ENCODE measurements around the gene BLOC1S4. TPM values are rescaled to one million over a fixed set of nuclear protein-coding genes. Genes with fewer than 3 reads are reported as not detected.

Gene BLOC1S4
- total and polyA plus RNA-seq, 7 donors, result 9.1 to 19.7 (median 13.2) TPM

GRCh38 chr4:6693231-6694176 is 22.5 kb upstream of the BLOC1S4 start, which contains the start of gene S100P:
Gene S100P (plus strand): TSS chr4:6693878. CDS start chr4:6693933, 55 bp downstream.
- intact Hi-C loops (cut with DNase I), result no loop called here
- TF ChIP-seq POLR2A (IDR thresholded peaks at IDR 0.05), result no peak
- no peak for TF ChIP-seq EP300 (IDR thresholded peaks at IDR 0.05)
- no peak for TF ChIP-seq POLR2AphosphoS5 (IDR thresholded peaks at IDR 0.05)
- no peak for TF ChIP-seq CTCF (IDR thresholded peaks at IDR 0.05)
- 65 to 78% methylated on average over 29 of the region's 29 CpGs for WGBS, 2 donors
- peaks cover 0 to 10% (median 9%) of the 10 kb centered on the region in 4 donors for H3K4me1 ChIP-seq
- H3K9me3 ChIP-seq, result no peaks in the 10 kb centered on the region
- H3K27me3 ChIP-seq, result no peaks in the 10 kb centered on the region
- no peak for DNase-seq
- H3K27ac ChIP-seq, result no peak within 1 kb of the TSS
- no peak within 1 kb of the TSS for H3K4me3 ChIP-seq
- no peaks in the 10 kb centered on the region for H3K36me3 ChIP-seq

GRCh38 chr4:6694177-6694901 is 21.6 kb upstream of the BLOC1S4 start:
- no peak for DNase-seq
- intact Hi-C loops (cut with DNase I), result no loop called here
- 76 to 88% methylated on average over 16 of the region's 16 CpGs for WGBS, 2 donors

GRCh38 chr4:6695660-6696610 is 20.0 kb upstream of the BLOC1S4 start:
- Histone ChIP-seq H3K27me3 (no peaks in the 10 kb centered on the region), H3K9me3 (no peaks in the 10 kb centered on the region), H3K36me3 (peaks cover 0 to 11% (median 0%) of the 10 kb centered on the region in 4 donors), H3K4me3 (no peak overlapping the region), H3K27ac (no peak overlapping the region), H3K4me1 (no peaks in the 10 kb centered on the region)
- TF ChIP-seq EP300 (IDR thresholded peaks at IDR 0.05) (no peak), POLR2A (IDR thresholded peaks at IDR 0.05) (no peak), POLR2AphosphoS5 (IDR thresholded peaks at IDR 0.05) (no peak), CTCF (IDR thresholded peaks at IDR 0.05) (no peak)
- WGBS, 2 donors, result 40 to 63% methylated on average over 18 of the region's 18 CpGs
- intact Hi-C loops (cut with DNase I), result no loop called here
- no peak for DNase-seq

More at GRCh38 chr4:6694177-6694901, 21.6 kb upstream of the BLOC1S4 start:
- H3K27me3 ChIP-seq, result no peaks in the 10 kb centered on the region
- no peak overlapping the region for H3K27ac ChIP-seq
- no peak for TF ChIP-seq POLR2A (IDR thresholded peaks at IDR 0.05)
- no peak for TF ChIP-seq CTCF (IDR thresholded peaks at IDR 0.05)
- no peak for TF ChIP-seq EP300 (IDR thresholded peaks at IDR 0.05)
- no peak for TF ChIP-seq POLR2AphosphoS5 (IDR thresholded peaks at IDR 0.05)
- no peaks in the 10 kb centered on the region for H3K9me3 ChIP-seq
- peaks cover 0 to 2% (median 2%) of the 10 kb centered on the region in 4 donors for H3K4me1 ChIP-seq
- H3K36me3 ChIP-seq, result no peaks in the 10 kb centered on the region
- no peak overlapping the region for H3K4me3 ChIP-seq

GRCh38 chr4:6696611-6697010 is 19.4 kb upstream of the BLOC1S4 start:
- H3K27me3 ChIP-seq, result no peaks in the 10 kb centered on the region
- no peak overlapping the region for H3K4me3 ChIP-seq
- WGBS, 2 donors, result 84 to 86% methylated on average over 8 of the region's 8 CpGs
- no peak overlapping the region for H3K27ac ChIP-seq
- no peaks in the 10 kb centered on the region for H3K9me3 ChIP-seq
- peaks cover 0 to 11% (median 0%) of the 10 kb centered on the region in 4 donors for H3K36me3 ChIP-seq
- intact Hi-C loops (cut with DNase I), result no loop called here
- DNase-seq, result no peak
- H3K4me1 ChIP-seq, result no peaks in the 10 kb centered on the region
- TF ChIP-seq CTCF (IDR thresholded peaks at IDR 0.05), result no peak
- TF ChIP-seq POLR2AphosphoS5 (IDR thresholded peaks at IDR 0.05), result no peak
- no peak for TF ChIP-seq POLR2A (IDR thresholded peaks at IDR 0.05)
- no peak for TF ChIP-seq EP300 (IDR thresholded peaks at IDR 0.05)
